NK-92 treated with Interleukin-12 subunit alpha and Interleukin-12 subunit beta, amount 100 ng/mL, for 24 hours (cell line): ENCODE measurements around the gene PTPN9.
"Not testable (repeated sequence)": the region's sequence is repeated elsewhere in the genome, so short reads cannot be mapped to it uniquely, and the experiment has no call there.

Source experiments
- DNase-seq: peaks from one replicate; lab custom pipeline; 2025; lab: John Stamatoyannopoulos, UW

The PTPN9 gene

GRCh38 chr15:75530169-75530568 lies 48.9 kb downstream of the PTPN9 start:
- DNase-seq = no peak

- DNase-seq = not testable (repeated sequence)
Measured at GRCh38 chr15:75525756-75526155, 53.4 kb downstream of the PTPN9 start.

- no peak for DNase-seq
Measured at GRCh38 chr15:75523011-75523410, 56.1 kb downstream of the PTPN9 start.

GRCh38 chr15:75517233-75517632 lies 61.9 kb downstream of the PTPN9 start:
- DNase-seq = no peak

GRCh38 chr15:75508840-75509532 lies 70.1 kb downstream of the PTPN9 start:
- DNase-seq = no peak

- no peak for DNase-seq
Measured at GRCh38 chr15:75502360-75502759, 76.8 kb downstream of the PTPN9 start.

GRCh38 chr15:75493732-75494131 lies 85.4 kb downstream of the PTPN9 start:
- no peak for DNase-seq

- DNase-seq = no peak
Measured at GRCh38 chr15:75483961-75484360, 95.2 kb downstream of the PTPN9 start.

- not testable (repeated sequence) for DNase-seq
Measured at GRCh38 chr15:75483556-75483955, 95.6 kb downstream of the PTPN9 start.

- no peak for DNase-seq
Measured at GRCh38 chr15:75483106-75483505, 96.0 kb downstream of the PTPN9 start.

GRCh38 chr15:75480463-75480862 lies 98.7 kb downstream of the PTPN9 start:
- not testable (repeated sequence) for DNase-seq

- no peak for DNase-seq
Measured at GRCh38 chr15:75479670-75480069, 99.4 kb downstream of the PTPN9 start.

- DNase-seq = not testable (repeated sequence)
Measured at GRCh38 chr15:75477094-75477493, 102.0 kb downstream of the PTPN9 start.

GRCh38 chr15:75468913-75469598 lies 110.1 kb downstream of the PTPN9 start:
- no peak for DNase-seq

GRCh38 chr15:75460646-75461045 lies 118.5 kb downstream of the PTPN9 start:
- no peak for DNase-seq

GRCh38 chr15:75459581-75459980 lies 119.5 kb downstream of the PTPN9 start:
- no peak for DNase-seq

GRCh38 chr15:75456710-75457109 lies 122.4 kb downstream of the PTPN9 start:
- DNase-seq = no peak

GRCh38 chr15:75455982-75456531 lies 123.1 kb downstream of the PTPN9 start:
- DNase-seq = peak; percentile 69

GRCh38 chr15:75455424-75455981 lies 123.6 kb downstream of the PTPN9 start:
- DNase-seq = peak; percentile 77

- DNase-seq = peak; percentile 77
Measured at GRCh38 chr15:75454471-75455378, 124.4 kb downstream of the PTPN9 start.

GRCh38 chr15:75453703-75454470 lies 125.2 kb downstream of the PTPN9 start:
- DNase-seq = peak; percentile 99
